Measurements from ENCODE around the gene PTH2R.
"Not testable (repeated sequence)": the region's sequence is repeated elsewhere in the genome, so short reads cannot be mapped to it uniquely, and the experiment has no call there.

Gene PTH2R

DNA sequence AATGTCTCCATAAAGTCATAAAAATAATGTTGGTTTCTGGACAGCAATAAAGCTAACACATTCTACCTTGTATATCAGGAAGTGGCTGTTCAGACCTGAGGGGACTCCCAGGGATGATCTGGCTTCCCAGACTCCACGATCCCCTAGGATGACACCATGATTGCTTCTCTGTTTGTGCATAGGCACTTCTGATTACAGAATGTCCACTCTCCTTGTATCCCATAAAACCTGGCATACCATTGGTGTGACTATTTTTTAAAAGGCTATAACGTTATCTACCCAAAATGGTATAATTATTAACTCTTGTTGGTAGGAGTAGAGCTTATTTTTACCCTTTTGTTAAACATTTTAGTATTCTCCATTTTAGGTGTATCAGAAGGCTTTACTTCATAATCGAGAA, 57.1 kb downstream of the PTH2R start:
- Histone ChIP-seq H3K4me3 (ENCODE audit: low read depth, low read length) (no peak overlapping the region), H3K27me3 (ENCODE audit: control insufficient read depth, insufficient read depth, low read length) (peaks cover 11% of the 10 kb centered on the region; the same call in 1 of the 2 replicates), H3K27ac (ENCODE audit: low read depth, low read length) (no peak overlapping the region), H3K4me1 (ENCODE audit: control insufficient read depth, insufficient read depth, low read length) (peaks cover 8% of the 10 kb centered on the region; the same call in 1 of the 2 replicates), H3K9me3 (ENCODE audit: control insufficient read depth, insufficient read depth, low read depth, low read length) (no peaks in the 10 kb centered on the region), H3K9ac (ENCODE audit: low read length) (no peak overlapping the region), H3K36me3 (ENCODE audit: control insufficient read depth, insufficient read depth, low read length) (no peaks in the 10 kb centered on the region)

DNA sequence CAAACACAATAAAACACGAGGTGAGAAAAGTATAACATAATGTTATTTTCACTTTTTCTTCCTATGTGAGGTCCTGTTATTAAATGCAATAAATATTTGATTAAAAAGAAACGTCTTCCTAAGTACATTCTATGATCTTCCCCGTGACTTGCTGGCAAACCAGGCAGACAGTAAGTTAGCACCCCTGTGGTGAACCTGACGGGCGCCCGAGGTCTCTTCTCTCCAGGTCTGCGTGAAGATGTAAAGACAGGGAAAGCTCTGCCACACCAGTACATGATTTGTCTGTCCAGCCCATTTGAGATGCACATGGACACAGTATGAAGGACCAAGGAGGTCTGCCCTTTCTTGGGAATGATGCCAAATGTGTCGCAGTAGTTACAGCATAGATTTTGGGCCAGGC, 57.6 kb downstream of the PTH2R start:
- Histone ChIP-seq H3K4me3 (ENCODE audit: low read depth, low read length) (no peak overlapping the region), H3K27ac (ENCODE audit: low read depth, low read length) (no peak overlapping the region), H3K4me1 (ENCODE audit: control insufficient read depth, insufficient read depth, low read length) (peaks cover 8% of the 10 kb centered on the region; the same call in 1 of the 2 replicates), H3K27me3 (ENCODE audit: control insufficient read depth, insufficient read depth, low read length) (peaks cover 11% of the 10 kb centered on the region; the same call in 1 of the 2 replicates), H3K36me3 (ENCODE audit: control insufficient read depth, insufficient read depth, low read length) (no peaks in the 10 kb centered on the region), H3K9me3 (ENCODE audit: control insufficient read depth, insufficient read depth, low read depth, low read length) (no peaks in the 10 kb centered on the region), H3K9ac (ENCODE audit: low read length) (no peak overlapping the region)

DNA sequence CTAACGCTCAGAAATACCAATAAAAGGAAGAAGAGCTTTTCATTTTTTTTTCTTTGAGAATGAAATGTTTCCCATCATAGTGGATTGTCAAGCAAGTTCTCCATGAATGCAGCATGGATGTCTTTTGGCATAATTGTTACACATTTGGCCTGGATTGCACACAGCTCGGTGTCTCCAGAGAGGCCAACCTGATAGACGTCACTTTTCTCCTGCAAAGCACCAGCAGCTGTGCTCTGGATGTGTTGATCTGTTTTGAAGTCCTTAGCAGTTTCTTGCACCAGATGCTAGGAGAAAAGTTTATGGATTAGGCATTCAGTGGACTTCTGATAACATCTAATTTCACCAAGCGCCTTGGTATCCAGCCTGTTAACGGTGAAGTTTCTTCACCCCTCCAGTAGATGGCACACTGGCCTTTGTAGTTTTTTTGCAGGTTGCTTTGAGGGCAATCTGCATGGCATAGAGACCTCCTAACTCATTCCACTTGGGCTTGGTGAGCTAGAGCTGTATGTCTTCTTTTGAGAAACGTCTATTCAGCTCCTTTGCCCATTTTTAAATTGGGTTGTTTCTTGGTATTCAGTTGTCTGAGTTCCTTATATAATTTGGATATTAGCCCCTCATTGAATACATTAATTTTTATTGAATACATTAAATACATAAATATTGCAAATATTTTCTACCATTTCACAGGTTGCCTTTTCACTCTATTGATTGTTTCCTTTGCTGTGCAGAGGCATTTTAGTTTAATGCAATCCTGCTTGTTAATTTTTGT, 59.7 kb downstream of the PTH2R start:
- Histone ChIP-seq H3K9me3 (ENCODE audit: control insufficient read depth, insufficient read depth, low read depth, low read length) (peaks cover 14% of the 10 kb centered on the region; the same call in 1 of the 2 replicates), H3K9ac (ENCODE audit: low read length) (no peak overlapping the region), H3K27me3 (ENCODE audit: control insufficient read depth, insufficient read depth, low read length) (peaks cover 11% of the 10 kb centered on the region; the same call in 1 of the 2 replicates), H3K4me1 (ENCODE audit: control insufficient read depth, insufficient read depth, low read length) (peaks cover 8% of the 10 kb centered on the region; the same call in 1 of the 2 replicates), H3K4me3 (ENCODE audit: low read depth, low read length) (no peak overlapping the region), H3K36me3 (ENCODE audit: control insufficient read depth, insufficient read depth, low read length) (no peaks in the 10 kb centered on the region), H3K27ac (ENCODE audit: low read depth, low read length) (no peak overlapping the region)

DNA sequence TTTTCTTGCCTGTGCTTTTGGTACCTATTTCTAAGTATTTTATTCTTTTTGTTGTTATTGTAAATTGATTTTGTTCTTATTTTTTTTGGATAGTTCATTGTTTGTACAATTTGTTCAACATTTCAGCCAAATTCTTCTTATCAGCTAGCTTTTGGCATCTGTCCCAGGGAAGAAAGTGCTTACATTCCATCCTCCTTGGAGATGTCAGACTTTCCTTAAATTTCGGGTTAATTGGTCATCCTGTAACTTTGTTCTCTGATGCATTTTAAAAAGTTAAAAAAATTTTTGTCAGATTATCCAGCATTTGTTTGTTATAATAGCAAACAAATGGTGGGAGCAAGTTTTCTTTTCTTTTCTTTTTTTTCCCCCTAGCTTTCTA, 60.3 kb downstream of the PTH2R start:
- Histone ChIP-seq H3K36me3 (ENCODE audit: control insufficient read depth, insufficient read depth, low read length) (no peaks in the 10 kb centered on the region), H3K4me3 (ENCODE audit: low read depth, low read length) (no peak overlapping the region), H3K4me1 (ENCODE audit: control insufficient read depth, insufficient read depth, low read length) (peaks cover 8% of the 10 kb centered on the region; the same call in 1 of the 2 replicates), H3K9me3 (ENCODE audit: control insufficient read depth, insufficient read depth, low read depth, low read length) (peaks cover 19% of the 10 kb centered on the region), H3K27me3 (ENCODE audit: control insufficient read depth, insufficient read depth, low read length) (peaks cover 11% of the 10 kb centered on the region; the same call in 1 of the 2 replicates), H3K9ac (ENCODE audit: low read length) (no peak overlapping the region), H3K27ac (ENCODE audit: low read depth, low read length) (no peak overlapping the region)

DNA sequence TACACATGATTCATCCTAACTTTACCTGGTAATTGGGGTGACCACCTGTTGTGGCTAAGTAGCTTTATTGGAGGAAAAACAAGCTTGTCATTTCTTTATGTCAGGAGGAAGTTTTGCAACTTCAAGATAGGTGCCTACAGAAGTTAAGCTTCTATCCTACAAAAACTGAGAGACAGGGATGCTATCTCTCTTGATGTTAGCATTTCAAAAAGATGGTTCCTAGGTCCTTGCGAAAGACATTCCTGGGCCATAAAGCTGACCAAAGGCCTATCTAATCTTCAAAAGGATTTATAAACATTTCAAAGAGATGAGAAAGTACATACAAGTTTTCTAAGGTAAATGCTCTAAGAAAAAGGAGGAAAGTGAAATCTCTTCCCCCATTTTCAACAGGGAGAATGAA, 61.0 kb downstream of the PTH2R start:
- H3K27ac ChIP-seq (ENCODE audit: low read depth, low read length): no peak overlapping the region
- peaks cover 8% of the 10 kb centered on the region; the same call in 1 of the 2 replicates for H3K4me1 ChIP-seq (ENCODE audit: control insufficient read depth, insufficient read depth, low read length)
- H3K9ac ChIP-seq (ENCODE audit: low read length): no peak overlapping the region
- H3K4me3 ChIP-seq (ENCODE audit: low read depth, low read length): no peak overlapping the region
- H3K9me3 ChIP-seq (ENCODE audit: control insufficient read depth, insufficient read depth, low read depth, low read length): peaks cover 25% of the 10 kb centered on the region
- H3K36me3 ChIP-seq (ENCODE audit: control insufficient read depth, insufficient read depth, low read length): no peaks in the 10 kb centered on the region
- H3K27me3 ChIP-seq (ENCODE audit: control insufficient read depth, insufficient read depth, low read length): peaks cover 11% of the 10 kb centered on the region; the same call in 1 of the 2 replicates

DNA sequence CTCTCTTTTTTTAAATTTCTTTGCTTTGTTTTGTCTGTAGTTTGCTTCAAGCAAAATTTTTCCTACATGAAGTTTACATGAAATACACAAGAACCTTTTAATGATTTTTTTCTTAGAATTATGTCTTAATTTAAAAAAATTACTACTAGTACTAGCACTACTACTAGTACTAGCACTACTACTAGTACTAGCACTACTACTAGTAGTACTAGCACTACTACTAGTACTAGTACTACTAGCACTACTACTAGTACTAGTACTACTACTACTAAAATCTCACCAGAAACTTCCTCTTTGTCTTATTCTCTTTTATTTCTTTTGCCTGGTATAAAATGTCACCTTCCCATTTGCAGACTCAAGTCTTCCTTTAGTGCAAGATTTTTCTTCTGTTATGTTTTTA, 71.1 kb downstream of the PTH2R start:
- no peaks in the 10 kb centered on the region for H3K4me1 ChIP-seq (ENCODE audit: control insufficient read depth, insufficient read depth, low read length)
- H3K9me3 ChIP-seq (ENCODE audit: control insufficient read depth, insufficient read depth, low read depth, low read length): peaks cover 8% of the 10 kb centered on the region
- no peaks in the 10 kb centered on the region for H3K36me3 ChIP-seq (ENCODE audit: control insufficient read depth, insufficient read depth, low read length)
- no peak overlapping the region for H3K4me3 ChIP-seq (ENCODE audit: low read depth, low read length)
- H3K9ac ChIP-seq (ENCODE audit: low read length): no peak overlapping the region
- no peak overlapping the region for H3K27ac ChIP-seq (ENCODE audit: low read depth, low read length)
- H3K27me3 ChIP-seq (ENCODE audit: control insufficient read depth, insufficient read depth, low read length): no peaks in the 10 kb centered on the region

DNA sequence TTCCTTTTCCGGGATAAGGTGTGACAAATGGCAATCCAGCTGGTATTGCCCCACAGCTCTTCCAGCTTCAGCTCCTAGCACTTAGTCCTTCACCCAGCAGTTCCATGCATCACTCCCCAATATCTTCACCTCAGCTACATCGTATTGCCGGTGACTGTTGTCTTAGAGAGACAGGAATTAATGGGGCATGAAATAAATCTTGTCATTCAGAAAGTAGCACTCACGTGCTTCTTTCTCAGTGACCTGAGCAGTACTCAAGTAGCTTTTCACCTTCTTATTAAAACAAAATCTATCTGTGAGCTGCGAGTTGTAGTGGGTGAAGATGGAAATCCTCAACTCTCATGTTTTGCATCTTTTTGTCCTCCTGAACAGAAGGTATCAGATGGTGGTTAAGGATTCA, 72.8 kb downstream of the PTH2R start:
- H3K27ac ChIP-seq (ENCODE audit: low read depth, low read length): no peak overlapping the region
- peaks cover 13% of the 10 kb centered on the region for H3K9me3 ChIP-seq (ENCODE audit: control insufficient read depth, insufficient read depth, low read depth, low read length)
- H3K36me3 ChIP-seq (ENCODE audit: control insufficient read depth, insufficient read depth, low read length): no peaks in the 10 kb centered on the region
- H3K9ac ChIP-seq (ENCODE audit: low read length): no peak overlapping the region
- no peaks in the 10 kb centered on the region for H3K4me1 ChIP-seq (ENCODE audit: control insufficient read depth, insufficient read depth, low read length)
- H3K27me3 ChIP-seq (ENCODE audit: control insufficient read depth, insufficient read depth, low read length): no peaks in the 10 kb centered on the region
- H3K4me3 ChIP-seq (ENCODE audit: low read depth, low read length): no peak overlapping the region

DNA sequence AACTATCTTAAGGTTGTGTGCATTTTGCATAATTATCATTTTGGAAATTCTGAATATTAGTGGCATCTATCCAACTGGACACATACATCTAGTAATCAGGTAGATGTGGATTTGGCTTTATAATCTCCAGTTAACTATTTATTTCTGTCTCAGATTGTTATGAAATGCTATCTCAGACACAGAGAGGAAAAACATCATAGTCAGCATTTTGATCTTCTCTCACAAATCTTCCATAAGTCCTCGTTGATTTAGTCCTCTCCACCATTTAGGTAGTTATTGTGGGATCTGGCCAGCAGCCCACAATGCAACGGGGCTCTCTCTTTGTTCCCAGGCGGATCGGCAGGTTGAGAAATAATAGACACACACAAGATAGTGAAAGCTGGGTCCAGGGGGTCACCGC, 75.4 kb downstream of the PTH2R start:
- peaks cover 13% of the 10 kb centered on the region for H3K9me3 ChIP-seq (ENCODE audit: control insufficient read depth, insufficient read depth, low read depth, low read length)
- not testable (repeated sequence) for H3K9ac ChIP-seq (ENCODE audit: low read length); H3K36me3 ChIP-seq (ENCODE audit: control insufficient read depth, insufficient read depth, low read length); H3K27ac ChIP-seq (ENCODE audit: low read depth, low read length); H3K4me1 ChIP-seq (ENCODE audit: control insufficient read depth, insufficient read depth, low read length); H3K4me3 ChIP-seq (ENCODE audit: low read depth, low read length); H3K27me3 ChIP-seq (ENCODE audit: control insufficient read depth, insufficient read depth, low read length)

DNA sequence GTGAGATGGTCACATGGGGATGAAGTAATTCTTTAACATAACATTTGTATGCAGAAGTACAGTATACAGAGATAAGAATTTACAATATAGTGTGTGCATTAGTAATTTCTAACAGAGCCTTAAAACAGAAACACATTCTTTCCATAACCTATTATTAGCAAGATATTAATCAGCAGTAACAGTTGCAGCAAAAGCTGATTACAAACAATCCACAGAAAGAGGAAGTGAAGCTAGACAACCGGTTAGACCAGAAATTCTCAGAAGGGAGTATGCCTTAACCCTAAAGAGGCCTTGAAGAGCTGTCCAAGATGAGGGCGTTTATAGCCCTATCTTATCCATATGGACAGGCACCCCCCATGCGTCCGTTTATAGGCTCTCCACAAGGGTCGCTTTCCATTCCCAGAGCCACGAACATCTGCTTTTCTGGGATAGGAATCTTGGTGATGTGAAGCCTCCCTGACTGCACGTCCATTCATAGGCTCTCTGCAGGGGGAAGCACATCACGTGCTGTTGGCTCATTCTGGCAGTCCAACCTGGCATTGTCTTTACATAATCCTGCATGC, 75.9 kb downstream of the PTH2R start:
- not testable (repeated sequence) for H3K4me1 ChIP-seq (ENCODE audit: control insufficient read depth, insufficient read depth, low read length); H3K27me3 ChIP-seq (ENCODE audit: control insufficient read depth, insufficient read depth, low read length); H3K9ac ChIP-seq (ENCODE audit: low read length); H3K36me3 ChIP-seq (ENCODE audit: control insufficient read depth, insufficient read depth, low read length); H3K4me3 ChIP-seq (ENCODE audit: low read depth, low read length); H3K27ac ChIP-seq (ENCODE audit: low read depth, low read length)
- H3K9me3 ChIP-seq (ENCODE audit: control insufficient read depth, insufficient read depth, low read depth, low read length): peaks cover 15% of the 10 kb centered on the region

DNA sequence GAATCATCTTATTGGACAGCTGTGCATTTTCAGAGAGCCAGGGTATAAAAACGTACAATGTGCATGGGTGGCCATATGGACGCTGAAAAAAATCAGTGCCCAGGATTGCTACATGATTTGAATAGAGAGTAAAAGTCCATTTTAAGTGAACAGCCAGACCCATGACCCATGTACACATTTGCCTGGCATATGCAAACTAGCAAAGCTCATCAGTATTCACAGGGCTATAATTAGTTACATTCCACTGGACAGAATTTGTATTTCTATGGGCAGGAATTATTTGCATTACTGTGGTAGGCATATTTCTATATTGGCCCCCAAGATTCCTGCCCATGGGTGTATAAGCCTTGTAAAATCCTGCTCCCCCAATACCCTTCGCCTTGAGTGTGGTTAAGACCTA, 78.8 kb downstream of the PTH2R start:
- Histone ChIP-seq H3K9me3 (ENCODE audit: control insufficient read depth, insufficient read depth, low read depth, low read length) (peaks cover 18% of the 10 kb centered on the region), H3K9ac (ENCODE audit: low read length) (no peak overlapping the region), H3K4me1 (ENCODE audit: control insufficient read depth, insufficient read depth, low read length) (no peaks in the 10 kb centered on the region), H3K27ac (ENCODE audit: low read depth, low read length) (no peak overlapping the region), H3K4me3 (ENCODE audit: low read depth, low read length) (no peak overlapping the region), H3K27me3 (ENCODE audit: control insufficient read depth, insufficient read depth, low read length) (no peaks in the 10 kb centered on the region), H3K36me3 (ENCODE audit: control insufficient read depth, insufficient read depth, low read length) (no peaks in the 10 kb centered on the region)

DNA sequence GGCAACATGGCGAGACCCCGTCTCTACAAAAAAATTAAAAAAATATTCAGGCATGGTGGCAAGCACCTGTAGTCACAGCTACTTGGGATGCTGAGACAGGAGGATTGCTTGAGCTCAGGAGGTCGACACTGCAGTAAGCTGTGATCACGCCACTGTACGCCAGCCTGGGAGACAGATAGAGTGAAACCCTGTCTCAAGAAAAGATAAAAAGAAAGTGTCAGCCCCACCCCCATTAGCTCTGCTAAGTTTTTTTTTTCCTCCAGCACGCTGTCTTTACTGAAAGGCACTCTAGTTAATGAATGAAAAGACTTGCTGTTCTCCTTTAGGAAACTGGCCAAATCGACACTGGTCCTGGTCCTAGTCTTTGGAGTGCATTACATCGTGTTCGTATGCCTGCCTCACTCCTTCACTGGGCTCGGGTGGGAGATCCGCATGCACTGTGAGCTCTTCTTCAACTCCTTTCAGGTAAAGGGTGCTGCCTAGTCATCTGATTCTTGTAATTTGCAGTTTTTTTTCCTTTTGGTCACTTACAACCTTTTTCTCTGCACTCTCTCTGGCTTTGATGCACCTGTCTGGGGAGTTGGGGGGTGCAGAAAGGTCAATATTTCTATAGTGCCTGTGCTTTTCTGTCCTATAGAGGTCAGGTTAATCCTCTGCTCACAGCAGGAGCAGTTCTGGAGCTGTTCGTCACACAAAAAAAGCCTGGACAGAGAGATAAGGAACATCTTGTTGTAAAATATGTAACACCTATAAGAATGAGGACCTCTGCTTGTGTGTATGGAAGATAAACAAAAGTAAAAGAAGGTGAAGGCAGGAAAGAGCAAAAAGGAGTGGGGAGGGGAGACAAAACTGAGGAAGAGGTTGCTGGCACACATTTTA, 82.3 kb downstream of the PTH2R start:
- no peak overlapping the region for H3K27ac ChIP-seq (ENCODE audit: low read depth, low read length)
- no peak overlapping the region for H3K9ac ChIP-seq (ENCODE audit: low read length)

More for the DNA sequence above, 82.3 kb downstream of the PTH2R start:
- no peaks in the 10 kb centered on the region for H3K27me3 ChIP-seq (ENCODE audit: control insufficient read depth, insufficient read depth, low read length)
- H3K9me3 ChIP-seq (ENCODE audit: control insufficient read depth, insufficient read depth, low read depth, low read length): peaks cover 5% of the 10 kb centered on the region; the same call in 1 of the 2 replicates
- H3K36me3 ChIP-seq (ENCODE audit: control insufficient read depth, insufficient read depth, low read length): no peaks in the 10 kb centered on the region
- H3K4me1 ChIP-seq (ENCODE audit: control insufficient read depth, insufficient read depth, low read length): no peaks in the 10 kb centered on the region
- H3K4me3 ChIP-seq (ENCODE audit: low read depth, low read length): no peak overlapping the region

Data from HUES6 (cell line).